Adipose tissue (tissue), 3 donors: ENCODE results near the gene CDKN3. TPM values are rescaled to one million over a fixed set of nuclear protein-coding genes. Genes with fewer than 3 reads are reported as not detected.
"Not testable (repeated sequence)": the region's sequence is repeated elsewhere in the genome, so short reads cannot be mapped to it uniquely, and the experiment has no call there.

Experiments used
- H3K27ac ChIP-seq: one replicate; pipeline ENCODE4 v1.5.1; 2013; ENCODE audit warnings: low read depth, low read length
- WGBS, 3 donors: extraction: QIAGEN DNeasy Blood & Tissue Kit; methylation state at CpG; one replicate each; pipeline ENCODE4 v1.1.7; 2013; 5-methylcytosine and 5-hydroxymethylcytosine counted together
- polyA plus RNA-seq, 3 donors: library from polyadenylated mRNA; stranded (reverse); fragments of 200-250 nt; gene quantifications; one replicate each; pipeline ENCODE4 v1.2.3, GENCODE V29; 2013
- donor health status: healthy with polysubstance abuse.
- donor health status: Bipolar disorder and iron deficiency.
- donor health status: healthy.

The CDKN3 gene
- polyA plus RNA-seq, 3 donors, result 0.99 to 6.1 (median 2.7) TPM

DNA sequence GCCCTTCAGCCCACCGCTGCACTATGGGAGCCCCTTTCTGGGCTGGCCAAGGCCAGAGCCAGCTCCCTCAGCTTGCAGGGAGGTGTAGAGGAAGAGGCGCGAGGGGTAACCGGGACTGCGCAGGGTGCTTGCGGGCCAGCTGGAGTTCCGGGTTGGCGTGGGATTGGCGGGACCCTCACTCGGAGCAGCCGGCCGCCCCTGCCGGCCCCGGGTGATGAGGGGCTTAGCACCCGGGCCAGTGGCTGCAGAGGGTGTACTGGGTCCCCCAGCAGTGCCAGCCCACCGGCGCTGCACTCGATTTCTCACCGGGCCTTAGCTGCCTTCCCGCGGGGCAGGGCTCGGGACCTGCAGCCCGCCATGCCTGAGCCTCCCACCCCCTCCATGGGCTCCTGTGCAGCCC is 46.2 kb downstream of the CDKN3 start:
- WGBS, 3 donors, result 94 to 99% (median 96%) methylated on average over 12 to 19 of the region's 23 CpGs
- not testable (repeated sequence) for H3K27ac ChIP-seq

DNA sequence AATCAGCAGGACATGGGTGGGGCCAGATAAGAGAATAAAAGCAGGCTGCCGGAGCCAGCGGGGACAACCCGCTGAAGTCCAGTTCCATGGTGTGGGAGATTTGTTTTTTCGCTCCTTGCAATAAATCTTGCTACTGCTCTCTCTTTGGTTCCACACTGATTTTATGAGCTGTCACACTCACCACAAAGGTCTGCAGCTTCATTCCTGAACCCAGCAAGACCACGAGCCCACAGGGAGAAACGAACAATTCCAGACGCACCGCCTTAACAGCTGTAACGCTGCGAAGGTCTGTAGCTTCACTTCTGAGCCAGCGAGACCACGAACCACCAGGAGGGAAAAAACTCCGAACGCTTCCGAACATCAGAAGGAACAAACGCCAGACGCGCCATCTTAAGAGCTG is 47.2 kb downstream of the CDKN3 start:
- H3K27ac ChIP-seq, result no peak overlapping the region
- WGBS, 3 donors, result 74 to 94% (median 91%) methylated on average over 18 of the region's 18 CpGs

DNA sequence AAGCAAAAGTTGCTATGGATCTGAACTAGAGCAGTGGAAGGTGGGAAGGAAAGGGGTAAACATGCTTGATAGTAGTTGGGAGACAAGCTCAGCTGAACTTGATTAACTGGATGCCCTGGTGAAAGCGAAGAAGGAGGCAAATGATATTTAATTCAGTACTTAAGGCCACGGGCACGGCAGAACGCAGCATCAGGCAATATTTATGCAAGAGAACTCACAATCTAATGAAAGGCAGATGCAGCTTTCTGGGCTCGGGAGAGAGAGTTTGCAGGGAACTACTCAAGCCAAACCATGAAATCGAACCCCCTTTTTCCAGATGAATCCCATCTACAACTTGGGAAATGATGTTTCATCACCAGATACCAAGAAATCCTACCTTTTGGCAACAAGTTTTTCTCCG is 47.9 kb downstream of the CDKN3 start:
- WGBS, 3 donors, result 75 to 86% (median 78%) methylated on average over 7 of the region's 7 CpGs
- no peak overlapping the region for H3K27ac ChIP-seq

DNA sequence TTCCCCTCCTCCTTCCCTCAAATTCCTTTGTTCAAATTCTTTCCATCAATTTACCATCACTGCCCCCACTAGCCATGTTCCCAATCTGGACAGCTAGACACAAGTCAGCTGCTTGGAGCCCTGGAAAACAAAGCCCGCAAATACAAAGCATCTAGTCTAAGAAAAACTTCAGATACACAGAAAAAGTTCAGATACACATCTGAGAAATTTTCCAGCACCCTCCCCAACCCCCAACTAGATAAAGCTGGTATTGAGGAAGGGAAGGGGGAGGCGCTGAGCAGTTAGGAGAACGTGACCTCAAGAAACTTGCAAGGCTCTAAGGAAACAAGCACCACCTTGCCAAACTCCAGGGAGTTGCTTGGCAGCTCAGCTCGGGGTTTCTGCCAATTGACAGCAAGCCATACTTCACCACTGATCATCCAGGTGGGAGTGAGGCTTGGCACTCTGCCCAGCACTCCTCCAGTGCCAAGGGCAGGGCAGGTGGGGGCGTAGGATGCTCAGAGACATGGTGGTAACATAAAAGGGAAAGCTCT is 49.4 kb downstream of the CDKN3 start:
- no peak overlapping the region for H3K27ac ChIP-seq
- 25 to 28% (median 26%) methylated on average over 5 of the region's 5 CpGs for WGBS, 3 donors

DNA sequence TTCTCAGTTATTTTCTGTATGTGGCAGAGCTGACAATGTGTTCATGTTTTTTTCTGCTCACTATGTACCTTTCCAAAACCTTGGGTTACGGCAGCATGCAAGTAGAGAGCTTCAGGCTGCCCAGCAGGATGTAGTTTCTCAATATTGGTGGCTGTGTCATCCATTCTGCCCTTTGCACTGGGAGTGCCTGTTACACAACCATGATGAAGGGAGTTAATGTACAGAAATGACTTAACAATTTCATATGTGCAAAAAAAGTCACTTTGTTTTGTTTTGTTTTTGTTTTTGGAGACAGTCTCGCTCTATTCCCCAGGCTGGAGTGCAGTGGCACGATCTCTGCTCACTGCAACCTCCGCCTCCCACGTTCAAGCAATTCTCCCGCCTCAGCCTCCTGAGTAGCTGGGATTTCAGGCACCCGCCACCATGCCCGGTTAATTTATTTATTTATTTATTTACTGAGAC is 50.5 kb downstream of the CDKN3 start:
- WGBS, 3 donors, result 60 to 91% (median 71%) methylated on average over 8 of the region's 8 CpGs
- H3K27ac ChIP-seq, result no peak overlapping the region

DNA sequence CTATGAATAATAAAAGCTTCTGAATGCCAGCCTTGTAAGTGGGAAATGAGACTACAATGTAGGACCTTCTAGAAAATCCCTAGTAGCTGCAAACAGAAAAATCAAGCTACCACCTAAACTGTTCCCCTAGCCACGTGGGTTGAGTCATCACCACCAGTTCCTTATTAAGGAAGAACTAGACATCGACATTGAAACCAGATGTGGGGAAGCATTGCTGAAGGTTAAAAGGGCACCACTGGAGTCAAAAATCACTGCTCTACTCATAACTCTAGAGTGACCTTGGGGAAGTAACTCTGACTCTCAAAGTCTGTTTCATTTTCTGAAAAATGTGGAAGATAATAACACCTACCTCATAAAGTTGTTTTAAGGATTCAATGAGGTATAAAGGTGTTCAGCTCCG is 53.7 kb downstream of the CDKN3 start:
- WGBS, 3 donors, result 32 to 67% (median 34%) methylated on average over 3 of the region's 3 CpGs
- H3K27ac ChIP-seq, result no peak overlapping the region

DNA sequence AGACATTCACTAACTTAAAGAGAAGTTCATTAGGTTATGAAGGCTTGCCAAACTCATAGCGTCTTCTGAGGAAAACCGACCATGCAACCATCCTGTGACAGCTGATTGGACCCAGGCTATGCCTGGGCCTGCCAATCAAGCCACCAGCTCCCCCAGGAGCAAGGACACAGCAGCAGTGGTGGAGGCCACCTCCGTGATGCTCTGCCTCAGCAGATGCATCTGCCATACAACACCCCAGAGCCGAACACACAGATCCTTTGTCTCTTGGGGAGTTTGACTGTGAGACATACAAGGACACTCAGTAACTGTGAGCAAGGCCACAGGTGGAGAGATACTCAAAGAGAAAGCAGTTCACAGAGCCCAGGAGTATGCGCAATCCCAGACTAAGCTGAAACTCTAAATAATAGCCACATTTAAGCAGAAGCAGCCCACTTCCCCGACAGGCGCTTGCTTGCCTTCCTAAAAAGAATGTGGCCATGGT is 54.4 kb downstream of the CDKN3 start:
- no peak overlapping the region for H3K27ac ChIP-seq
- WGBS, 3 donors, result 83 to 88% (median 87%) methylated on average over 7 of the region's 7 CpGs

DNA sequence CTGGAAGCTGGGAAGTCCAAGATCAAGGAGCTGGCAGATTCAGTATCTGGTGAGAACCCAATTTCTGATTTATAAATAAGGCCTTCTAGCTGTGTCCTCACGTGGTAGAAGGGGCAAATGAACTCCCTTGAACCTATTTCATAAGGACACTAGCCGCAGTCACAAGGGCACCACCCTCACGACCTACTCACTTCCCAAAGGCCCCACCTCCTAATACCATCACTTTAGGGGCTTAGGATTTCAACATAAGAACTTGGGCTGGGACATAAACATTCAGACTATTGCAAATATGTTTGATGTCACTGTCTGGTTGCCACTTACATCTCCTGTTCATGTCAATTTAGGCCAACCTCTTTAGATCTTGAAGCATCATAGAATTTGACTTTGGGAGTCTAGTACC is 55.2 kb downstream of the CDKN3 start:
- H3K27ac ChIP-seq, result no peak overlapping the region
- WGBS, 3 donors, result 77 to 89% (median 84%) methylated on average over 3 of the region's 3 CpGs

DNA sequence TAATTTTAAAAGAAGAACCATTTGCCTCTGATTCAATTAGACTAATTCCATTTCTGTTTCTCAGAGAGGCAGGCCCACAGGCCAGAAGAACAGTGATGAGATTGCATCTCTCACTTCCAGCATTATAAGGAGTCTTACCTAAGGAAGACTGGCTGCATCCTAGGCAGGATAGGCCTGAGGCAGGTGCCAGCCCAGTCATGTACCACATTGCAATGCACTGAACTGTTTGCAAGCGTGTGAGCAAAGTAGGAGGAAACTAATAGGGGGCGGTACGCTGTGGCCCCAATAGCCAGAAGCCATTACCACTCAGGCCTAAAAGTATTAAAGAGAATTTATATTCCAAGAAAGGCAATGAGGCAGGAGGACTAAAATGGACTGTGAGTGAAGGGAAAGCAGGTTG is 56.4 kb downstream of the CDKN3 start:
- no peak overlapping the region for H3K27ac ChIP-seq
- WGBS, 3 donors, result 94 to 99% (median 96%) methylated on average over 3 of the region's 3 CpGs

DNA sequence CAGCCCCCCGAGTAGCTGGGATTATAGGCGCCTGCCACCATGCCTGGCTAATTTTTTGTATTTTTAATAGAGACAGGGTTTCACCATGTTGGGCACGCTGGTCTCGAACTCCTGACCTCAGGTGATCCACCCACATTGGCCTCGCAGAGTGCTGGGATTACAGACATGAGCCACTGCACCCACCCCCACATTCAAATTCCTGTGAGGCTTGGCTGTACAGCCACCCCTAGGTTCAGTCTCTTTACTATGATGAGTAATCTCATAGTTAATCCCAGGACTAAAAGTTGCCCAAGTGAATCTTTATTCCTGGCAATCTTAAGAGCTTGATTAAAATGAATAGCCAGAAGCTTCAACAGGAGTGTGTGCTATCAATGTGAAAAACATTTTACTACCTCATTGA is 57.2 kb downstream of the CDKN3 start:
- 82 to 91% (median 87%) methylated on average over 5 of the region's 5 CpGs for WGBS, 3 donors
- H3K27ac ChIP-seq, result not testable (repeated sequence)

DNA sequence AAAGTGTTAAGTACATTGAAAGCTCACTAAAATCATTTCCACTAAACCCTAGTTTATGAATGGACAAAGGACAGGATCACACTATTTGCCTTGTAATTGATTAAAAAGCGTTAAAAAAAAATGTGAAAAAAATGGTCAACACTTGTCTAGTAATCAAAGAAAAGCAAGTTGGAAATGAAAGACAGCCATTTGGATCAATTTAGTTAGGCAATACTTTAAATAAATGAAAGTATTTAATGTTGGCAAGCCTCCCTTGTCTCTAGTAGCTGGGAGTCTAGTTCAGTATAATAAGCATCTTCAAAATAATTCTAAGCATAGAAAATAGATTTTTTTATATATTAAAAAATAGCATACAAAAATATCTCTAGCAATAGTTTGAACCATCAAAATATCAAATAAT is 58.6 kb downstream of the CDKN3 start:
- WGBS, 3 donors, result 35 to 89% (median 87%) methylated on average over 1 of the region's 1 CpG
- H3K27ac ChIP-seq, result no peak overlapping the region

DNA sequence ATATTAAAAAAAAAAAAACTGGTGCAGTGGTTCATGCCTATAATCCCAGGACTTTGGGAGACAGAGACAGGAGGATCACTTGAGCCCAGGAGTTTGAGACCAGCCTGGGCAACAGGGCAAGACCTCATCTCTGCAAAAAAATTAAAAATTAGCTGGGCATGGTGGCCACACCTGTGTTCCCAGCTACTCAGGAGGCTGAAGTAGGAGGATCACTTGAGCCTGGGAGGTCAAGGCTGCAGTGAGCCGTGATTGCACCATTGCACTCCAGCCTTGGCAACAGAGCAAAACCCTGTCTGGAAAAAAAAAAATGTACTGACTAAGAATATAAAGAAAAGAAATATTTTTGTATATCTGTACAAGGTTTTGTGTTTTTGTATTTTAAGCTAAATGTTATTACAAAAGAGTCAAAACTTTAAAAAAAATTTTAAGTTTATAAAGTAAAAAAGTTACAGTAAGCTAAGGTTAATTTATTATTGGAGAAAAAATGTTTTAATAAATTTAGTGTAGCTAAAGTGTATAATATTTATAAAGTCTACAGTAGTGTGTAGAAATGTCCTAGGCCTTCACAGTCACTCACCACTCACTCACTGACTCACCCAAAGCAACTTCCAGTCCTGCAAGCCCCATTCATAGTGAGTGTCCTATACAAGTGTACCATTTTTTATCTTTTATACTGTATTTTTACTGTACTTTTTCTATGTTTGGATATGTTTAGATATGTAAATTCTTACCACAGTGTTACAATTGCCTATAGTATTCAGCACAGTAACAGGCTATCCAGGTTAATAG is 60.2 kb downstream of the CDKN3 start:
- not testable (repeated sequence) for H3K27ac ChIP-seq
- 74 to 87% (median 81%) methylated on average over 1 of the region's 1 CpG for WGBS, 3 donors

DNA sequence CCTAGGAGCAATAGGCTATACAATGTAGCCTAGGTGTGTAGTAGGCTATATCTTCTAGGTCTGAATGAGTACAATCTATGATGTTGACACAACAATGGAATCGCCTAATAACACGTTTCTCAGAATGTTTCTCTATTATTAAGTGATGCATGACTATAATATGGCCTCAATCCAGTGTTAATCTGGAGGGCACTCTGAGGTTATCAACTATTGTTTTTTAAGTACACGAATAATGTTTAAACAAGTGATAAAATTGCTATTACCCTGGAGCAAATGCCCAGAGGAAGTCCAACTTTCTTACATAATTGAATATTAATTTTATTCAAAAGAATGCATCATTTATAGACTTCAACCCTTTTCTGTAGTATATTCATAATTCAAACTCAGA is 60.8 kb downstream of the CDKN3 start:
- H3K27ac ChIP-seq, result no peak overlapping the region
- WGBS, 3 donors, result 15 to 63% (median 56%) methylated on average over 3 of the region's 3 CpGs

DNA sequence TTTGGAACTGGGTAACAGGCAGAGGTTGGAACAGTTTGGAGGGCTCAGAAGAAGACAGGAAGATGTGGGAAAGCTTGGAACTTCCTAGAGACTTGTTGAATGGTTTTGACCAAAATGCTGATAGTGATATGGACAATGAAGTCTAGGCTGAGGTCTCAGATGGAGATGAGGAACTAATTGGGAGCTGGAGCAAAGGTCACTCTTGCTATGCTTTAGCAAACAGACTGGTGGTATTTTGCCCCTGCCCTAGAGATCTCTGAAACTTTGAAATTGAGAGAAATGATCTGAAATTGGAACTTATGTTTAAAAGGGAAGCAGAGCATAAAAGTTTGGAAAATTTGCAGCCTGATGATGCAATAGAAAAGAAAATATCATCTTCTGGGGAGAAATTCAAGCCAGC is 61.7 kb downstream of the CDKN3 start:
- H3K27ac ChIP-seq, result not testable (repeated sequence)

DNA sequence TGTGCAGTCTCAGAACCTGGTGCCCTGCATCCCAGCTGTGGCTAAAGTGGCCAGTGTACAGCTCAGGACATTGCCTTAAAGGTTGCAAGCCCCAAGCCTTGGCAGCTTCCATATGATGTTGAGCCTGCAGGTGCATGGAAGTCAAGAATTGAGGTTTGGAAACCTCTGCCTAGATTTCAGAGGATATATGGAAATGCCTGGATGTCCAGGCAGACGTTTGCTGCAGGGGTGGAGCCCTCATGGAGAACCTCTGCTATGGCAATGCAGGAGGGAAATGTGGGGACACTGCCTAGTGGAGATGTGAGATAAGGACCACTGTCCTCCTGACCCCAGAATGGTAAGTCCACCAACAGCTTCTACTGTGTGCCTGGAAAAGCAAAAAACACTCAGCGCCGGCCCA is 62.3 kb downstream of the CDKN3 start:
- no peak overlapping the region for H3K27ac ChIP-seq
- 88 to 95% (median 92%) methylated on average over 3 of the region's 3 CpGs for WGBS, 3 donors

DNA sequence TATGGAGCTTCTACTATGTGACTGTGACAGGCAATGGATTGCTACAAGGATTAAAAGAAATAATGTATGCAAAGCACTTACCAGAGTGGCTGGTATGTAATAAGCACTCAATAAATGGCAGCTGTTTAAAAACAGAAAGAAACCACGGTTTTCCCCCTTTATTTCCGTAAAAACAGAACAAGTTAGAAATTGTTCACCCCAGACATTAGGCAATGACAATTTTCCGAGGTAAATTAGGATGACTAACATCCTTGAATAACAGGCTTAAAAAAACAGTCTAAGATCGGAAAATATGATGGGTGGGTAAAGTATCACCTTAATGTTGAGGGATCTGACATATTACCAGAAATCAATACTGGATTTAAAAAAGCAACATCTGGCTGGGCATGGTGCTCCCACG is 65.2 kb downstream of the CDKN3 start:
- 59 to 79% (median 76%) methylated on average over 5 of the region's 5 CpGs for WGBS, 3 donors
- H3K27ac ChIP-seq, result no peak overlapping the region

DNA sequence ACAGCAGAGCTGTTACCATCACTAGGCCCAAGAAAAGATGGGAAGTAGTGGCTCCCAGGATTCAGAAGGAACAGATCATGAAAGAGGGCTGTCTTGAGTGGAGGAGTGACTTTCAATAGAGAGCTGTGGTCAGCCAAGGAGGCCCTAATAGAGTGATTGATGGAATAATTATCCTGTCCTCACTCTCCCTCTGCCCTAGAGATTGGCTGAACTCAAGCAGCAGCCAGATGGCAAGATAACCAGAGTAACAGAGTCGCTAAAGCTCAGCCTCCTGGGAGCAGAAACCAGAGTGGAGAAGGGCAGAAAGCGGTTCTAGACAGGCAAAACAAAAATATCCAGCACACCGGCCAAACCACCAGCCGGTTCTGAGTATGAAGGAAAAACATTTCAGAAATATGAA is 68.8 kb downstream of the CDKN3 start:
- 72 to 80% (median 79%) methylated on average over 4 of the region's 4 CpGs for WGBS, 3 donors
- H3K27ac ChIP-seq, result no peak overlapping the region

DNA sequence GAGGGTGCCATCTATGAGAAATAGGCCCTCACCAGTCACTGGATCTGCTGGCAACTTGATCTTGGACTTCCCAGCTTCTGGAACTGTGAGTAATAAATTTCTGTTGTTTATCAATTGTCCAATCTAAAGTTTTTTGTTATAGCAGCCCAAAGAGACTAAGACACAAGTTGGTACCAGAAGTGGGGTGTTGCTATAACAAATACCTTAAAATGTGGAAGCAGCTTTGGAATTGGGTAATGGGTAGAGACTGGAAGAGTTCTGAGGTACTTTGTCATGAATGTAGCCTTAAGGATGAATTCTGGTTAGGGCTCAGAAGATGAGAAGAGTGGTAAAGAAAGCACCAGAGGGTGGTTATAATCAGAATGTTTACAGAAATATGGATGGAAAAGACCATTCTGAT is 70.5 kb downstream of the CDKN3 start:
- no peak overlapping the region for H3K27ac ChIP-seq
